ENCODE measurements around the gene SERPINA6. TPM values are rescaled to one million over a fixed set of nuclear protein-coding genes. Genes with fewer than 3 reads are reported as not detected.
"Not testable (repeated sequence)": the region's sequence is repeated elsewhere in the genome, so short reads cannot be mapped to it uniquely, and the experiment has no call there.

Gene SERPINA6
- total RNA-seq, 1 donor from 2014 or later: not detected

- H3K4me2 ChIP-seq (ENCODE audit: low read length): no peak overlapping the region
- H3K36me3 Mint-ChIP-seq (ENCODE audit: low read depth, unreplicated experiment): peaks cover 4% of the 10 kb centered on the region
- FAIRE-seq (no peak), DNase-seq (ENCODE audit: low read depth) (no peak)
- H3K27ac ChIP-seq (ENCODE audit: low read depth, low read length): no peak overlapping the region
- H3K27me3 ChIP-seq (ENCODE audit: insufficient read depth, low read length): no peaks in the 10 kb centered on the region
- no peak overlapping the region for H3K9ac ChIP-seq (ENCODE audit: low read length)
- no peaks in the 10 kb centered on the region for H4K20me1 ChIP-seq (ENCODE audit: insufficient read depth, low read length)
- H3K9me3 ChIP-seq (ENCODE audit: insufficient read depth, low read depth, low read length): no peaks in the 10 kb centered on the region
- TF ChIP-seq CTCF (IDR thresholded peaks at IDR 0.05; ENCODE audit: insufficient read depth, low read depth, low read length): no peak
- TF ChIP-seq EZH2 (IDR thresholded peaks at IDR 0.05; ENCODE audit: insufficient read depth, low read length): no peak
- no peak overlapping the region for H3K4me3 Mint-ChIP-seq (ENCODE audit: unreplicated experiment)
- H3K27ac Mint-ChIP-seq (ENCODE audit: unreplicated experiment): no peak overlapping the region
- H3K4me1 ChIP-seq (ENCODE audit: insufficient read depth, low read length): no peaks in the 10 kb centered on the region
- H3K9me3 Mint-ChIP-seq (ENCODE audit: unreplicated experiment): peaks cover 3% of the 10 kb centered on the region
- H3K27me3 Mint-ChIP-seq (ENCODE audit: low read depth, unreplicated experiment): peaks cover 3% of the 10 kb centered on the region
- no peaks in the 10 kb centered on the region for H3K79me2 ChIP-seq (ENCODE audit: insufficient read depth, low read length)
- no peak overlapping the region for H2AFZ ChIP-seq (ENCODE audit: low read depth, low read length)
- no peak overlapping the region for H3K4me3 ChIP-seq (ENCODE audit: insufficient read depth, low read depth, low read length)
- H3K36me3 ChIP-seq (ENCODE audit: insufficient read depth, low read length): no peaks in the 10 kb centered on the region
- no peaks in the 10 kb centered on the region for H3K4me1 Mint-ChIP-seq (ENCODE audit: low read depth, unreplicated experiment)
Observed at GRCh38 chr14:94298130-94298529, 25.0 kb downstream of the SERPINA6 start.

- not testable (repeated sequence) for H3K36me3 Mint-ChIP-seq (ENCODE audit: low read depth, unreplicated experiment); H3K36me3 ChIP-seq (ENCODE audit: insufficient read depth, low read length); H4K20me1 ChIP-seq (ENCODE audit: insufficient read depth, low read length); H3K27ac ChIP-seq (ENCODE audit: low read depth, low read length); H3K9ac ChIP-seq (ENCODE audit: low read length); H3K27me3 ChIP-seq (ENCODE audit: insufficient read depth, low read length); H3K79me2 ChIP-seq (ENCODE audit: insufficient read depth, low read length); H3K9me3 ChIP-seq (ENCODE audit: insufficient read depth, low read depth, low read length); DNase-seq (ENCODE audit: low read depth); H3K4me3 ChIP-seq (ENCODE audit: insufficient read depth, low read depth, low read length); H2AFZ ChIP-seq (ENCODE audit: low read depth, low read length); H3K4me1 Mint-ChIP-seq (ENCODE audit: low read depth, unreplicated experiment); H3K4me3 Mint-ChIP-seq (ENCODE audit: unreplicated experiment); H3K4me1 ChIP-seq (ENCODE audit: insufficient read depth, low read length); H3K27ac Mint-ChIP-seq (ENCODE audit: unreplicated experiment); FAIRE-seq; H3K4me2 ChIP-seq (ENCODE audit: low read length); H3K9me3 Mint-ChIP-seq (ENCODE audit: unreplicated experiment)
- peaks cover 14% of the 10 kb centered on the region for H3K27me3 Mint-ChIP-seq (ENCODE audit: low read depth, unreplicated experiment)
Observed at GRCh38 chr14:94296181-94296545, 27.0 kb downstream of the SERPINA6 start.

GRCh38 chr14:94295360-94296180 is 27.6 kb downstream of the SERPINA6 start:
- no peaks in the 10 kb centered on the region for H3K4me1 Mint-ChIP-seq (ENCODE audit: low read depth, unreplicated experiment)
- Histone ChIP-seq H3K4me2 (ENCODE audit: low read length) (no peak overlapping the region), H3K79me2 (ENCODE audit: insufficient read depth, low read length) (no peaks in the 10 kb centered on the region), H3K36me3 (ENCODE audit: insufficient read depth, low read length) (no peaks in the 10 kb centered on the region), H4K20me1 (ENCODE audit: insufficient read depth, low read length) (no peaks in the 10 kb centered on the region), H3K4me1 (ENCODE audit: insufficient read depth, low read length) (no peaks in the 10 kb centered on the region), H3K9me3 (ENCODE audit: insufficient read depth, low read depth, low read length) (no peaks in the 10 kb centered on the region), H3K4me3 (ENCODE audit: insufficient read depth, low read depth, low read length) (no peak overlapping the region), H3K27ac (ENCODE audit: low read depth, low read length) (no peak overlapping the region), H3K9ac (ENCODE audit: low read length) (no peak overlapping the region), H2AFZ (ENCODE audit: low read depth, low read length) (no peak overlapping the region), H3K27me3 (ENCODE audit: insufficient read depth, low read length) (no peaks in the 10 kb centered on the region)
- peaks cover 3% of the 10 kb centered on the region for H3K9me3 Mint-ChIP-seq (ENCODE audit: unreplicated experiment)
- H3K27ac Mint-ChIP-seq (ENCODE audit: unreplicated experiment): no peak overlapping the region
- FAIRE-seq (no peak), DNase-seq (ENCODE audit: low read depth) (no peak)
- TF ChIP-seq CTCF (IDR thresholded peaks at IDR 0.05; ENCODE audit: insufficient read depth, low read depth, low read length): no peak
- TF ChIP-seq EZH2 (IDR thresholded peaks at IDR 0.05; ENCODE audit: insufficient read depth, low read length): no peak
- peaks cover 4% of the 10 kb centered on the region for H3K36me3 Mint-ChIP-seq (ENCODE audit: low read depth, unreplicated experiment)
- peaks cover 14% of the 10 kb centered on the region for H3K27me3 Mint-ChIP-seq (ENCODE audit: low read depth, unreplicated experiment)
- H3K4me3 Mint-ChIP-seq (ENCODE audit: unreplicated experiment): no peak overlapping the region

All from astrocyte (in vitro differentiated cells and primary cell).